Measurements from ENCODE around the gene NCCRP1. TPM values are rescaled to one million over a fixed set of nuclear protein-coding genes. Genes with fewer than 3 reads are reported as not detected.
A peak's percentile ranks its signal among the peaks of the same experiment; 100 is the strongest.
"Not testable (repeated sequence)": the region's sequence is repeated elsewhere in the genome, so short reads cannot be mapped to it uniquely, and the experiment has no call there.

Gene NCCRP1
- total and polyA plus RNA-seq, 11 donors, result 0.16 TPM; not detected in 10

DNA sequence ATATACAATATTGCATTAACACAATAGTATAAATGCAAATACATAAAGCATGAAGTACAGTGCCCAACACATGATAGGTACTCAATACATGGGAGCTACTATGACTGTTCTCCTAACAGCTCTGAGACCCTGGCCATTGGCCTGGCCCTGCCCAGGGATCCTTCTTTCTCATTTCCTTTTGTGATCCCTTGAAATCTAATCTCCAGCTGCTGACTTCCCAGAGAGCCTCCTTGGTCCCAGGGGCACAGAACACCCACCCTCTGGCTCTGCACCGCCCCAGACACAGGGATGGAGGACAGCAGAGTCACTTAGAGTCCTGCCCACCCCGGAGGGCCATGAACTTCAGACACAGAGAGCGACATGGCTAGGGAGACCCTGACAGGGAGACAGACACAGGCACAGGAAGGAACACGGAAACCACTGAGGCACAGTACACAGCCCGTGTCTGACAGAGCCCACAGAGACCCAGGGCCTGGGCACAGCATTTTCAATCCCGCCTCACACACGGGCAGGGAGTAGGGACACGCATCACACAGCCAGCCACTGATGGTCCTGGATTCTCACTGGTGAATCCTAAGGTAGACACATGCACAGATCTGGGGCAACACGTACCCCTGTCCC lies 11.5 kb downstream of the NCCRP1 start:
- WGBS, 4 donors, result 65 to 70% (median 67%) methylated on average over 9 of the region's 9 CpGs

GRCh38 chr19:39209196-39209595 lies 12.4 kb downstream of the NCCRP1 start:
- Histone ChIP-seq H3K4me3 (no peak overlapping the region), H3K27me3 (peaks cover 4 to 60% (median 15%) of the 10 kb centered on the region in 9 donors), H3K4me1 (no peaks in the 10 kb centered on the region), H3K36me3 (no peaks in the 10 kb centered on the region), H3K27ac (no peak overlapping the region), H3K9me3 (no peaks in the 10 kb centered on the region)
- TF ChIP-seq, protein P1, sequence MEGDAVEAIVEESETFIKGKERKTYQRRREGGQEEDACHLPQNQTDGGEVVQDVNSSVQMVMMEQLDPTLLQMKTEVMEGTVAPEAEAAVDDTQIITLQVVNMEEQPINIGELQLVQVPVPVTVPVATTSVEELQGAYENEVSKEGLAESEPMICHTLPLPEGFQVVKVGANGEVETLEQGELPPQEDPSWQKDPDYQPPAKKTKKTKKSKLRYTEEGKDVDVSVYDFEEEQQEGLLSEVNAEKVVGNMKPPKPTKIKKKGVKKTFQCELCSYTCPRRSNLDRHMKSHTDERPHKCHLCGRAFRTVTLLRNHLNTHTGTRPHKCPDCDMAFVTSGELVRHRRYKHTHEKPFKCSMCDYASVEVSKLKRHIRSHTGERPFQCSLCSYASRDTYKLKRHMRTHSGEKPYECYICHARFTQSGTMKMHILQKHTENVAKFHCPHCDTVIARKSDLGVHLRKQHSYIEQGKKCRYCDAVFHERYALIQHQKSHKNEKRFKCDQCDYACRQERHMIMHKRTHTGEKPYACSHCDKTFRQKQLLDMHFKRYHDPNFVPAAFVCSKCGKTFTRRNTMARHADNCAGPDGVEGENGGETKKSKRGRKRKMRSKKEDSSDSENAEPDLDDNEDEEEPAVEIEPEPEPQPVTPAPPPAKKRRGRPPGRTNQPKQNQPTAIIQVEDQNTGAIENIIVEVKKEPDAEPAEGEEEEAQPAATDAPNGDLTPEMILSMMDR (IDR thresholded peaks at IDR 0.05), result no peak
- TF ChIP-seq POLR2A (IDR thresholded peaks at IDR 0.05), result no peak
- ATAC-seq (no peak), DNase-seq (no peak)
- WGBS, 4 donors, result 77 to 83% (median 81%) methylated on average over 7 of the region's 7 CpGs
- intact Hi-C loops (cut with DNase I), result loop anchor here in 2 of 10 donors (10.0 kb wide), 1 partner anchor 106 kb away; no protein-coding TSS in a partner anchor

More for the DNA sequence above, 11.5 kb downstream of the NCCRP1 start:
- Histone ChIP-seq H3K36me3 (no peaks in the 10 kb centered on the region), H3K27ac (no peak overlapping the region), H3K4me3 (no peak overlapping the region), H3K4me1 (no peaks in the 10 kb centered on the region), H3K9me3 (no peaks in the 10 kb centered on the region), H3K27me3 (peaks cover 6 to 63% (median 24%) of the 10 kb centered on the region in 9 donors)
- ATAC-seq (no peak), DNase-seq (no peak)
- no peak for TF ChIP-seq POLR2A (IDR thresholded peaks at IDR 0.05)
- TF ChIP-seq, protein P1 (IDR thresholded peaks at IDR 0.05), result no peak
- intact Hi-C loops (cut with DNase I), result loop anchor here in 2 of 10 donors (10.0 kb wide), 1 partner anchor 107 kb away; no protein-coding TSS in a partner anchor

DNA sequence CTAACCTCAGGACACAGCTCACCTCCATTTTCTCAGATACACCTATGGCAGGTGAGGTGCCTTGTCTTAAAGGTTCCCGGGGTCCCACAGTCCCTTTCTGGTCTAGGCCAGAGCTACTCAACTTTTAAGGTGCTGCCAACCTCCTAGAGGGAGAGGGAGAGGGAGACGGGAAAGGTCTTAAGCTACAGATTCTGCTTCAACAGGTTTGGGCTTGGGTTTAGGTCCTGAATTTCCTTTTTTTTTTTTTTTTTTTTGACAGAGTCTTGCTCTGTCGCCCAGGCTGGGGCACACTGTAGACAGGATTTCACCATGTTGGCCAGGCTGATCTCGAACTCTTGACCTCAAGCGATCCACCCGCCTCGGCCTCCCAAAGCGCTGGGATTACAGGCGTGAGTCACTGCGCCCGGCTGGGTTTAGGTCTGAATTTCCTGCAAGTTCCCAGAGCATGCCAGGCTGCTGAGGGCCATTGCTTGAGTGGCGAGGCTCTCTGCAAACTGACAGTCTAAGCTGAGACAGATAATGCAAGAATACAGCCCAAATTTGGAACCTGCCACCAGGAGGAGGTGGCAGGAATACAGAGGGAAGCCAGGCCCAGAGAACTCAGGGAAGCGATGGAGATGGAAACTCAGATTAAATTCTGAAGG lies 15.1 kb downstream of the NCCRP1 start:
- Histone ChIP-seq H3K27me3 (peaks cover 0 to 60% (median 7%) of the 10 kb centered on the region in 9 donors), H3K36me3 (no peaks in the 10 kb centered on the region), H3K4me1 (no peaks in the 10 kb centered on the region), H3K27ac (no peak overlapping the region), H3K4me3 (no peak overlapping the region), H3K9me3 (peaks cover 0 to 14% (median 2%) of the 10 kb centered on the region in 12 donors)
- ATAC-seq (no peak), DNase-seq (no peak)
- 63 to 75% (median 70%) methylated on average over 13 of the region's 13 CpGs for WGBS, 4 donors
- TF ChIP-seq POLR2A (IDR thresholded peaks at IDR 0.05), result no peak
- TF ChIP-seq, protein P1 (IDR thresholded peaks at IDR 0.05), result no peak
- intact Hi-C loops (cut with DNase I), result no loop called here

- peaks cover 0 to 14% (median 2%) of the 10 kb centered on the region in 12 donors for H3K9me3 ChIP-seq
- no peak overlapping the region for H3K27ac ChIP-seq
- ATAC-seq (peak in 1 of 4 donors; percentile 36), DNase-seq (no peak)
- peaks cover 0 to 56% (median 6%) of the 10 kb centered on the region in 9 donors for H3K27me3 ChIP-seq
- no peaks in the 10 kb centered on the region for H3K4me1 ChIP-seq
- 16 to 24% (median 18%) methylated on average over 8 of the region's 8 CpGs for WGBS, 4 donors
- TF ChIP-seq, protein P1 (IDR thresholded peaks at IDR 0.05), result peak in 3 of 12 donors; percentile 11 to 23 (median 15)
- no peak for TF ChIP-seq POLR2A (IDR thresholded peaks at IDR 0.05)
- H3K4me3 ChIP-seq, result no peak overlapping the region
- intact Hi-C loops (cut with DNase I), result no loop called here
- H3K36me3 ChIP-seq, result no peaks in the 10 kb centered on the region
Measured at GRCh38 chr19:39212375-39212742, 15.6 kb downstream of the NCCRP1 start.

DNA sequence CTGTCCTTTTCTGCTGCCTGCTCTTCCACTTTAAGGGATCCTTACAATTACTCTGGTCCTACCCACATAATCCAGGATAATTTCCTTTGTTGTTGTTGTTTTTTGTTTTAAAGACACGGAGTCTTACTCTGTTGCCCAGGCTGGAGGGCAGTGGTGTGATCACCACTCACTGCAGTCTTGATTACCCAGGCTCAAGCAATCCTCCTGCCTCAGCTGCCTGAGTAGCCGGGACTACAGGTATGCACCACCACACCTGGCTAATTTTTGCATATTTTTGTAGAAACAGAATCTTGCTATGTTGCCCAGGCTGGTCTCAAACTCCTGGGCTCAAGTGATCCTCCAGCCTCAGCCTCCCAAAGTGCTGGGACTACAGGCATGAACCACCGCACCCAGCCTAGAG lies 18.6 kb downstream of the NCCRP1 start:
- DNase-seq, H3K36me3 ChIP-seq: not testable (repeated sequence)

More for the DNA sequence above, 18.6 kb downstream of the NCCRP1 start:
- H3K4me3 ChIP-seq; intact Hi-C loops (cut with DNase I); H3K4me1 ChIP-seq; ATAC-seq; H3K27ac ChIP-seq: not testable (repeated sequence)
- WGBS, 4 donors, result 80 to 92% (median 87%) methylated on average over 3 of the region's 3 CpGs
- Histone ChIP-seq H3K27me3 (peaks cover 0 to 45% (median 0%) of the 10 kb centered on the region in 9 donors), H3K9me3 (peaks cover 0 to 15% (median 2%) of the 10 kb centered on the region in 12 donors)
